Measurements from ENCODE around the gene PLEKHH3.
"Not testable (repeated sequence)": the region's sequence is repeated elsewhere in the genome, so short reads cannot be mapped to it uniquely, and the experiment has no call there.

GRCh38 chr17:42659932-42660274 lies 16.9 kb downstream of the PLEKHH3 start:
- TF ChIP-seq POLR2A, SPI1, POU2F2 (IDR thresholded peaks at IDR 0.05; ENCODE audit: low read depth, low read length): not testable (repeated sequence)
